ENCODE results near the gene LARP1.

GRCh38 chr5:154723740-154724505, 31.3 kb upstream of the LARP1 start:
- no peak for TF ChIP-seq EZH2 (IDR thresholded peaks at IDR 0.05; ENCODE audit: low read depth)
- TF ChIP-seq, protein P1, sequence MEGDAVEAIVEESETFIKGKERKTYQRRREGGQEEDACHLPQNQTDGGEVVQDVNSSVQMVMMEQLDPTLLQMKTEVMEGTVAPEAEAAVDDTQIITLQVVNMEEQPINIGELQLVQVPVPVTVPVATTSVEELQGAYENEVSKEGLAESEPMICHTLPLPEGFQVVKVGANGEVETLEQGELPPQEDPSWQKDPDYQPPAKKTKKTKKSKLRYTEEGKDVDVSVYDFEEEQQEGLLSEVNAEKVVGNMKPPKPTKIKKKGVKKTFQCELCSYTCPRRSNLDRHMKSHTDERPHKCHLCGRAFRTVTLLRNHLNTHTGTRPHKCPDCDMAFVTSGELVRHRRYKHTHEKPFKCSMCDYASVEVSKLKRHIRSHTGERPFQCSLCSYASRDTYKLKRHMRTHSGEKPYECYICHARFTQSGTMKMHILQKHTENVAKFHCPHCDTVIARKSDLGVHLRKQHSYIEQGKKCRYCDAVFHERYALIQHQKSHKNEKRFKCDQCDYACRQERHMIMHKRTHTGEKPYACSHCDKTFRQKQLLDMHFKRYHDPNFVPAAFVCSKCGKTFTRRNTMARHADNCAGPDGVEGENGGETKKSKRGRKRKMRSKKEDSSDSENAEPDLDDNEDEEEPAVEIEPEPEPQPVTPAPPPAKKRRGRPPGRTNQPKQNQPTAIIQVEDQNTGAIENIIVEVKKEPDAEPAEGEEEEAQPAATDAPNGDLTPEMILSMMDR (conservative IDR thresholded peaks at IDR 0.05) = no peak
